Choroid plexus epithelial cell (primary cell): ENCODE measurements around the gene FRMD8.

ENCODE experiments used
- DNase-seq: peaks from one replicate; pipeline ENCODE4 v3.0.0-alpha.2; 2010; ENCODE audit warnings: low read depth
- H3K4me3 ChIP-seq: 2 replicates; pipeline ENCODE4 v1.5.1; 2011; ENCODE audit warnings: low read depth, mild to moderate bottlenecking, control low read depth, low read length, moderate library complexity
- CTCF ChIP-seq: conservative IDR thresholded peaks from 2 replicates; pipeline ENCODE4 v1.5.1; 2011; ENCODE audit warnings: low read depth, mild to moderate bottlenecking, control low read depth, inconsistent platforms, low read length, moderate library complexity

The FRMD8 gene

GRCh38 chr11:65402790-65403189 is 16.4 kb downstream of the FRMD8 start:
- no peak for DNase-seq
- no peak overlapping the region for H3K4me3 ChIP-seq
- TF ChIP-seq CTCF: no peak

- no peak for TF ChIP-seq CTCF
- H3K4me3 ChIP-seq: no peak overlapping the region
- DNase-seq: no peak
These were observed 17.2 kb downstream of the FRMD8 start for GRCh38 chr11:65403607-65404121.

- no peak for TF ChIP-seq CTCF
- DNase-seq: no peak
- no peak overlapping the region for H3K4me3 ChIP-seq
These were observed 17.8 kb downstream of the FRMD8 start for GRCh38 chr11:65404210-65404609.

DNA sequence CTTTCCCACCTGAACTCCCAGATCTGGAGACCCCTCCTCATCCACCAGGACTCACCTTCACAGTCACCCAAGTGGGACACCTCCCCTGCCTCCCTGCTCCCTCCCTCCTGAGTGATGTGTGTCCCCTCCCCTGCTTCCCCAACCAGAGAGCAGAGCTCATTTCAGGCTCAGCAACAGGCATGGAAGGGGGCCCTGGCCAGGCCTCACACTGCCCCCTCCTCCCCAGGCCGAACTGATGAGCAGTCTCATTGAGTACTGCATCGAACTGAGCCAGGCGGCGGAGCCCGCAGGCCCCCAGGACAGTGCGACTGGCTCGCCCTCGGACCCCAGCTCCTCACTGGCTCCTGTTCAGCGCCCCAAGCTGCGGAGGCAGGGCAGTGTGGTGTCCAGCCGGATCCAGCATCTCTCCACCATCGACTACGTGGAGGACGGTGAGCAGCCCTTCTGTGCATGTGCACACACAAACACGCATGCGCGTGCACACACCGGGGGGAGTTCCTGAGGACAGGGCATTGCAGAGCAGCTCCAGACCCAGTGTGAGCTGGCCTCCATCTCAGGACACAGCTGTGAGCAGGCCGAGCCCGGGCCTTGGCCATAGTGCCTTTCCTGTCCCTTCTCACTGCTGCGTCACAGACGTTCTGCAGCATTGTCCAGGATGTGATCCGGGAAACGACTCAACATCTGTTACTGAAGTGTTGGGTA is 18.4 kb downstream of the FRMD8 start:
- TF ChIP-seq CTCF: no peak
- H3K4me3 ChIP-seq: no peak overlapping the region
- no peak for DNase-seq

DNA sequence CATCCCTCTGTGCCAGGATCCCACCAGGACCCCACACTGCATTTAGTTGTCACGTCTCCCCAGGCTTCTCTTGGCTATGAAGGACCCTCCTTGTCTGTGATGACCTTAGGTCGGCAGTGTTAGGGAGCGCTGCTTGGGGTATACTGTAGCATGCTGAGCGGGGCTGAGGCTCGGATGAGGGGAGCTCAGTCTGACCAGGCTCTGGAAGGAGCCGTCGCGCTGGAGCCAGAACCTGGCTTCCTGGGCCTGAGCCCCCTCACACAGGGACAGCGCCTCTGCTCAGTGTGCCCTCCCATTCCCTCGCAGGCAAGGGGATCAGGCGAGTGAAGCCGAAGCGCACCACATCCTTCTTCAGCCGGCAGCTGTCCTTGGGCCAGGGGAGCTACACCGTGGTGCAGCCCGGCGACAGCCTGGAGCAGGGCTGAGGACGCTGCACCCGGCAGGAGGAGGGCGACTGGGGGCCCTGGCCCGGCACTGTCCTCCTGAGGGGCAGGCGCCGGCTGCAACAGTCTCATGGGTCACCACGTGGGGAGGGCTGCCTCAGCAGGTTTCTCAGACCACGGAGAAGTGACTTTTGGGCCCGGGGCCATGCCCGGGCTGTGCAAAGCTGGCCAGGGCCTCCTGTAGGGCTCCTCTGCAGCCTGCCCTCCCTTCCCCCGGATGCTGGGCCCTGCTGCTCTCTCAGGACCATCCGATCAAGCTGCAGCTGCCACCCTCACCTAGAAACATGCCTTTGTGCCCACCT is 24.7 kb downstream of the FRMD8 start:
- no peak overlapping the region for H3K4me3 ChIP-seq
- TF ChIP-seq CTCF: no peak
- DNase-seq: no peak

DNA sequence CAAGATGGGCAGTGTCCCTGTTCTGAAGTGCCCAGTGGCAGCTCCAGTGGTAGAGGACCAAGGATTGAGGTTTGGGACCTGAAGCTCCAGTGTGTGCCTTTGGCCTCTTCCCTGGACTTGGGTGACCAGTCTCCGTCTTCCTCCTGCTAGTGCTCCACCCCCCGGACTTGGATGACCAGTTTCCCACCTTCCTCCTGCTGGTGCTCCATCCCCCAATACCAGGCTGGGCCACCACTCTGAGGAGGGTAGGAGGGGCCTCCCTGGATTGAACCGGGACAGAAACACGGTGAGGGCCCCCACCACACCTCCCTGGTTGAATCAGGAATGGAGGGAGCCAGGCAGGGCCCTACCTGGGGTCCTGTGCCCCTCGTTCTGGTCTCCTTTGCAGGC is 25.2 kb downstream of the FRMD8 start:
- no peak for TF ChIP-seq CTCF
- H3K4me3 ChIP-seq: no peak overlapping the region
- no peak for DNase-seq
